ENCODE measurements around the gene XYLT2. TPM values are rescaled to one million over a fixed set of nuclear protein-coding genes. Genes with fewer than 3 reads are reported as not detected.
"Not testable (repeated sequence)": the region's sequence is repeated elsewhere in the genome, so short reads cannot be mapped to it uniquely, and the experiment has no call there.

The XYLT2 gene
- polyA plus RNA-seq, 3 donors = 25.3 to 30.3 (median 29.4) TPM

DNA sequence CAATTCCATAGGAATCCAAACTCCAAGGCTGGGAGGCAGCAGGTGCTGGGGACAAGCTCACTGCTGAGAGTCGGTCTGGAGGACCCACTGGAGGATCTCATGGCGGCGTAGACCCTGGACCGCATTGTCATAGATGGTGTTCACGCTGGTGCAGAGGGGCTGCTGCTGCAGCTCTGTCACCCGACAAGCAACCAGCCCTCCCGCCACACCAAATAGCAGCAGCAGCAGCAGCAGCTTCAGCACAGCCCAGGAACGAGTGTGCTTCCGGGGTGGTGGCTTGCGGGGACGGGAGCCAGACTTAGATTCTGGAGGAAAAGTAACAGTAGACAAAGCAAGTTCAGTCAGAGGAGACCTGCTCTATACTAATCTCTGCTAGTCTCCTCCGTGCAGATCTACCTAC lies 37.0 kb downstream of the XYLT2 start:
- no peak for DNase-seq

DNA sequence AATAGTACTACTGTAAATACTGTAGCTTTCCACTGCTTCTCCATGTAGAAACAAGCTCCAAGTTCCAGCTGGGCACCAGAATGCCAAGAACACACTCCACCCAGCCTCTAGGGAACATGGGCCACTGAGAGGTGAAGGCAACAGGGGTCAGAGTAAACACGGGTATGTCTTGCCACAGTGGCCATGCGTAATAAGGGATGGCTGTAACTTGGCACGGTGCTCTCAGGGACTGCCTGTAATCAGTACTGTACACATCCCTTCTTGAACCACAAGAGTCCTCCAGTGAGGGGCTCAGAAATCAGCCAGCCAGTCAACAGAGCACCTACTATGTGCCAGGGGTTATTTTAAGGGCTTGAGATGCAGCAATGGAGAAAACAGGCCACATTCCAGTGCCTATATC lies 40.6 kb downstream of the XYLT2 start:
- DNase-seq = no peak

DNA sequence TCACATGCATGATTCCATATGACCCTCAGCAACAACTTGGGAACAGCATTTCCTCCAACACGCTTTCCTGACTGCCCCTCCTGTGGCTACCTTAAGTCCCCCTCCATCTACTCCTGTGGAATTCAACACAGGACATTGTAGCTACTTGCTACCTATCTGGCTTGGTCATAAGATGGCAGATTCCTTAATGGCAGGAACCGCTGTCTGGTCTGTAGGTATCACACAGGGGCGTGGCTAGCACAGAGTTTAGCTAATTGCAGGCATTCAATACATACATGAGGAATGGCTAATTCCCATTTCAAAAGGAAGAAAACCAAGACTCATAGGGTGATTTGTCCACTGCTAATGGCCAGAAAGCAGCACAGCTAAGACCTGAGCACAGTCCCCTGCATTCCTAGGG lies 42.8 kb downstream of the XYLT2 start:
- DNase-seq = no peak

DNA sequence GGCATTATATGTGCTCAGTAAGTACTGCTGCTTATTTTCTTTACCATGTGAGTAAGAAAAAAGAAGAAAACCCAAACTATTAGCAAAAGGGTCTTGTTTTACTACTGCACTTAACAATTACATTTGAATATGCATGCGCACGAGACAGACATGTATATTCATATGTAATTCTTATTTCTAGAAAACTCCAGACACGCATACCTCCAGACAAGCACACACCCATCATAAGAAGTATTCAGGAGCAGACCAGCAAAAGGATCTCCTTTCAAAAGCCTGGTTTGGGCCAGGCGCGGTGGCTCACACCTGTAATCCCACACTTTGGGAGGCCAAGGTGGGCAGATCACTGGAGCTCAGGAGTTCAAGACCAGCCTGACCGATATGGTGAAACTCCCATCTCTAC lies 43.6 kb downstream of the XYLT2 start:
- no peak for DNase-seq

DNA sequence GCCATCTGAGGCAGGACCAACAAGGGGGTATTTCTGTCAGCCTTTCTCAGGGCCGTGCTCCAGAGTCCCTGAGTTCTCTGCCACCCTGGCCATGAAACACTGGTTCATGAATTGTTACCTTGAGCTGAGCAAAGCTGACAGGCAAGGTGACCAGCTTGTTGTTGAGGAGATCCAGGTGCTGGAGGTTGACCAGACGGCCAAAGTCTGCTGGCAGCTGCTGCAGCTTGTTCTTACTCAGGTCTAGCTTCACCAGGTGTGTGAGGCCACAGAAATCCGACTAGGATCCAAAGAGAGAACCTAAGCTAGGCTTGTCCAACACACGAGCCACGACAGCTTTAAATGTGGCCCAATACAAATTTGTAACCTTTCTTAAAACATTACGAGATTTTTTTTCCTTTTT lies 46.7 kb downstream of the XYLT2 start:
- DNase-seq = no peak

DNA sequence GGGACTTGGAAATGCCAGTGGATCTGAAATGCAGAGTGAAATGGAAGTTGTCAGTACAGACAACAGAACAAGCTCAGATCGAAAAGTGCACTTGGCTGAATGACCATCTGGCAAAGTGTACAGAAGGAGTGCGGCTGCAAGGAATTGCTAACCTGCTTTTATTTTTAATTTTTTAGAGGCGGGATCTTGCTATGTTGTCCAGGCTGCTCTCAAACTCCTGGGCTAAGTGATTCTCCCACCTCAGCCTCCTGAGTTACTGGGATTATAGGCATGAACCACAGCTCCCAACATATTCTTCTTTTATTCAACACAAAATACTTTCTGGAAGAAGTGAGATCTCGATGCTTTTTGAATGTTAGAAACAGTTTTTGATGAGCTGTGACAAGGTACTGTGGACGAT lies 47.8 kb downstream of the XYLT2 start:
- no peak for DNase-seq

DNA sequence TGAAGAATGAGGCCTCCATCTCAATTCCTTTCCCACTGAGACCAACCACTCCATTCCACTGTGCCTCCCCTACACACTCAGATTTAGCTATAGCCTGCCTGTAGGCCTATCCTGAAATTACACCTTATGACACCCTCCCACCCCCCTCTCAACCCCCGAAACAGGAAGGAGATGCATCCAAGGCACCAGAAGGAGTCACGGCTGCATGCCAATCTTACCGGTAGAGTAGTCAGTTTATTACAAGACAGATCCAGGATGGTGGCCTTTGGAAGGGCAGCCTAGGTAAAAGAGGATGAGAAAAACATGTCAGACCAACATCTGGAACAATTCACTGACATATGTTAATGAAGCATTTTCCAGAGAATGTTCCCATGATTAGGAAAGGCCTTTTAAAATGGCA lies 48.8 kb downstream of the XYLT2 start:
- DNase-seq = no peak

DNA sequence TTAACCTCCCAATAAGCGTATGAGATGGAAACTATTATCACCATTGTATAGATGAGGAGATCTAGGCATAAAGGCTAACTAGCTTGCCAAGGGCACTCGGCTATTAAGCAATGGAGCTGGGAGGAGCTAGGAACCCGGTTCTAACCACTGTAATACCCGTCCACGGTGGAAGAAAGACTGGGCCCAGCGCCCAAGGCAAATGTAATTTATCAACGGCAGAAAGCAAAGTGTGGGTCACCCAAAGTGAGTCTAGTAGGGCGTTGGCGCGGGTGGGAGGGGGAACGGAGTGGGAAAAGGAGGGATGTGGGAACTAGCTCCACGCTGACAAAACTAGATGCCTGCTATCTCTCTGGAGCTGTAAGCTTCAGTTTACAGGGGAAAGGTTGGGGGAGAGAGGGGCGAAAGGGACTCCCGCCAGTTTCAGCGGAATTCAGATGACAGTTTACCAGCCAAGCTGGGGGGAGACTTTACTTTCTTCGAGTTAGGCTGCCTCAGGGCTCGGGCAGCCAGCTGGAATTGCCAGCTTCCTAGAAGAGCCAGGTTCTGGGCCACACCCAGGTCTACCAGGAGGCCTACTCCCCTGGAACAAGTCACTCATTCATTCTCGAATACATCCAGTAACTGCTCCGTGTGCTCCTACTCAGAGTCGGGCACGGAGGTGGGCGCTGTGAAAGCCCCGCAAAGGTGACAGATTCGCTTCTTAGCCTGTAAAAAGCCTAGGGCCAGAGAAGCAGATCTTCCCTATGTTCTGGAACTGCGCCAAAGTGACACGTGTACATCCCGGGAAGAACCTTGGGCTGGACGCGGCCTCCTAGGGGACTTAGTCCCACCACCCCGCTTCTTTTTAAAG lies 50.6 kb downstream of the XYLT2 start:
- peak; percentile 21 for DNase-seq

DNA sequence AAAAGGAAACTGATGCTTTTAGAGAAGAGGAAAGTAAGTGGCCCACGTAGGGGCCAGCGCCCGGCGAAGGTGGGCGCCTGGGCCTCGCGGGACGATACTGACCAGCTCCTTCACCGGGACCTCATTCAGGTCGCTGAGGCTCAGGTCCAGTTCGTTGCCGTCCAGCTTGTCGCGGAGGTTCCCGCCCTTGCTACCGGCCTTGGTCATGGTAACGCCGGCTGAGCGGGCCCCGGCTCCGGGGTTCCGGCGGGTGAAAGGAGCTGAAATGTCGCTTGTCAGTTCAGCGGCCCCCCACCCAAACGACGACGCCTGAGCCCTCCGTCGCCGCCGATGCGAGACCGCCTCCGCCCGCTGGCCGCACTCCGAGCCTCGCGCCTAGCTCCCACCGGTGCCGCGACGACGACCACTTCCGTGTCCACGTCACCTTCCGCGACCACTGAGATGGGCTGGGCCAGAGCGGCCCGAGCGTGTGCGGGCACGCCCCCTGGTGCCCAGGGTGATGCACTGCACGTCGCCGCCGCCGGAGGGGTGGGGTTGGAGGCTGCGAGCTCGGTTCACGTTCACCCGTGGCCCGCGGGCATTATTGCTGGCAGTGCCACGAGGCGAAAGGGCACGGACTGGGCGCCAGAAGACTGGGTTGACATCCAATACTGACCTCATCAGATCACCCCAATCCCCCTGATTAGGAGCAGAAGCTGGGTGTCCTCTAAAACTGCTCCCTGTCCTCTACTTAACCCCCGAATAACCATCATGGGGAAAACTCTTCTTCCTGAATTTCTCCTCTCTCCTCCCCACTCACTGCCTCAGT lies 51.4 kb downstream of the XYLT2 start, which contains the start of gene LRRC59:
Gene LRRC59 (minus strand): TSS at position 413 of the 808 bp plus-strand sequence. CDS start 206 bp downstream, at position 207.
- peak; percentile 82 for DNase-seq

DNA sequence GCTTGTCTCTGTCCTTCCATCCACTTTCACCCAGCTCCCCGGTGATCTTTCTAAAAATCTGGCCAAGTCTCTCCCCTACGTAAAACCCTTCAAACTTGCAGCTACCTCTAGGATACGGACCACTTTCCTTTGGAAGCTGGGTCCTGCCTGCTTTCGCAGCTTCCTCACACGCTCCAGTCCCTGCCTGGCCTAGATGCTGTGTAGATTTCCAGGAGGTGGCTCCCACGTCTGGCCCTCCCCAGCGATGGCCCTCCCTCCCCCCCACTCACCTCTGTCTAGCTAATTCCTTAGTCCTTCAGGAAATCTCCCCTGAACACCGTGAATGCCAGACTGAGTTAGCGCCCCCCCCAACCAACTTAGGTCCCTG lies 52.0 kb downstream of the XYLT2 start:
- no peak for DNase-seq

DNA sequence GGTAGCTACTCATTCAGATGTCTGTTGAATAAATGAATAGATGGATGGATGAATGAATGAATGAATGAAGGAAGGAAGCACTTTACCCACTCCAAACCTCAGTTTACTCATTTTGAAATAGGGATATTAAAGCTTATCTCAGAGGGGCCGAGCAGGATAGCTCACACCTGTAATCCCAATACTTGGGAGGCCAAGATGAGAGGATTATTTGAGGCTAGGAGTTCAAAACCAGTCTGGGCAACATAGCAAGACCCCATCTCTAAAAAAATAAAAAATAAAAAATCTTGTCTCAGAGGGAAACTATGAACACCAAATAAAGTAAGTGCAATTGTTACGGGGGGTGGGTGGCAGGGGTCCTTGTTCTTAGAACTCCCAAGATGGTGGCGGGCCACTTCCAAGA lies 52.7 kb downstream of the XYLT2 start:
- not testable (repeated sequence) for DNase-seq

DNA sequence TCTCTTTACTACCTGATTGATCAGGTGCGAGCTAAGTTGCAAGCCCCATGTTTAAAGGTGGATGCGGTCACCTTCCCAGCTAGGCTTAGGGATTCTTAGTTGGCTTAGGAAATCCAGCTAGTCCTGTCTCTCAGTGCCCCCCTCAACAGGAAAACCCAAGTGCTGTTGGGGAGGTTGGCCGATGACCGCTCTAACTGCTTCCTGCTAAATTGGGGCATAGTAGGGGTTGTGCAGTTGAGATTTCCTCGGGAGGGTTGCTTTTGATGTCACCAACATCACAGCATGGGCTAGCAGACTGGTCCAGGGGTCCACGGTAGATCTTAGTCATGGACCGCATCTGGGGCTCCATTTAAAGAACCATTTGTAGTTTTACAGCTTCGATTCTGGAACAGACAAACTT lies 53.7 kb downstream of the XYLT2 start:
- DNase-seq = not testable (repeated sequence)

DNA sequence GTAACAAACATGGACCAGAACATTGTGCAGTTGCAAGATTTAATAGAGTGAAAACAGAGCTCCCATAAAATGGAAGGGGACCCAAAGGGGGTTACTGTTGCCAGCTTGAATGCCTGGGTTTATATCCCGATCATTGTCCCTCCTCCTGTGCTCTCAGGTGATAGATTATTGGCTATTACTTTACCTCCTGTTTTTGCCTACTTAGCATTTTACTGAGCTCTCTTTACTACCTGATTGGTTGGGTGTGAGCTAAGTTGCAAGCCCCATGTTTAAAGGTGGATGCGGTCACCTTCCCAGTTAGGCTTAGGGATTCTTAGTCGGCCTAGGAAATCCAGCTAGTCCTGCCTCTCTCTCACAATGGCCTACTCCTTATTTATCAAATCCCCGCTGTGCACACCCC lies 59.4 kb downstream of the XYLT2 start:
- DNase-seq = not testable (repeated sequence)

DNA sequence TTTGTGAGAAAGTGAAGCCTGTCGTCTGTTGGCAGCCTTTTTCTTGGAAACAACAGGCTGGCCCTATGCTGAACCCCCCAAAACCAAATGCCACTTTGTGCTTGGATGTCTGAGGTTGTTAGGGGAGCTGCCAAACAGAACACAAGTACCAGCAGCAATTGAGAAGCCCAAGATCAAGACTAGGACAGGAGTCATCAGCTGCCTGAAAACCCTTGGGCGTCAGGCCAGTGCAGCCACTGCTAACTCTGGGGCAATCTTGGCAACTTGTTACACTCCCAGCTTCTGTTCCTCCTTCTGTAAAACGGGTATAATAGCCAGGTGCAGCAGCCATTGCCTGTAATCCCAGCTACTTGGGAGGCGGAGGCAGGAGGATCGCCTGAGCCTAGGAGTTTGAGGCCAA lies 60.7 kb downstream of the XYLT2 start:
- no peak for DNase-seq

DNA sequence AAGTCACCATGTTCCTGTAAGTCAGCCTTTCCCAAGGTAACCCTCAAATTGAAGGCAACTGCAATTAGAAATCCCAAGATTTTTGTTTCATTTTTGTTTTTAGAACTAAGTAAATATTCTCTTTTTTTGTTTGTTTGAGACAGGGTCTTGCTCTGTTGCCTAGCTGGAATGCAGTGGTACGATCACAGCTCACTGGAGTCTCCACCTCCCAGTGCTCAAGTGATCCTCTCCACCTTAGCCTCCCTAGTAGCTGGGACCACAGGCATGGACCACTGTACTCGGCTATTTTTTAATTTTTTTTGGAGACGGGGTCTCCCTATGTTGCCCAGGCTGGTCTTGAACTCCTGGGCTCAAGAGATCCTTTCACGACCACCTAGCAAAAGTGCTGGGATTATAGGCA lies 62.0 kb downstream of the XYLT2 start:
- DNase-seq = no peak

Other genes starting within 250 kb of the XYLT2 start
- gene SAMD14, start 216.0 kb upstream of the XYLT2 start, polyA plus RNA-seq (ENCODE audit: insufficient read length in 3 of 3) = 10 to 100 TPM; 14.8 to 18.7 (median 17.9) TPM
- 10 to 100 TPM; 47.5 to 56.9 (median 49.6) TPM for gene PPP1R9B, start 195.4 kb upstream of the XYLT2 start, polyA plus RNA-seq (ENCODE audit: insufficient read length in 3 of 3)
- 1 to 10 TPM; 1.3 to 1.7 (median 1.5) TPM for gene SGCA, start 180.1 kb upstream of the XYLT2 start, polyA plus RNA-seq (ENCODE audit: insufficient read length in 3 of 3)
- gene COL1A1, start 144.5 kb upstream of the XYLT2 start, polyA plus RNA-seq (ENCODE audit: insufficient read length in 3 of 3) = 100 to 1,000 TPM; 388 to 763 (median 498) TPM
- 1 to 10 TPM; 1.9 to 3.2 (median 3.2) TPM for gene TMEM92, start 71.7 kb upstream of the XYLT2 start, polyA plus RNA-seq (ENCODE audit: insufficient read length in 3 of 3)
- gene MRPL27, start 27.1 kb downstream of the XYLT2 start, polyA plus RNA-seq (ENCODE audit: insufficient read length in 3 of 3) = 10 to 100 TPM; 75.4 to 81.2 (median 80.8) TPM
- 10 to 100 TPM in 1 of 3 donors, 1 to 10 TPM in 2; 7.7 to 11.9 (median 9.0) TPM for gene EME1, start 27.1 kb downstream of the XYLT2 start, polyA plus RNA-seq (ENCODE audit: insufficient read length in 3 of 3)
- 10 to 100 TPM; 56.7 to 67.6 (median 61.0) TPM for gene LRRC59, start 51.4 kb downstream of the XYLT2 start, polyA plus RNA-seq (ENCODE audit: insufficient read length in 3 of 3)
- gene ACSF2, start 80.1 kb downstream of the XYLT2 start, polyA plus RNA-seq (ENCODE audit: insufficient read length in 3 of 3) = 100 to 1,000 TPM; 105 to 121 (median 111) TPM
- 1 to 10 TPM; 2.0 to 4.0 (median 3.6) TPM for gene CHAD, start 122.8 kb downstream of the XYLT2 start, polyA plus RNA-seq (ENCODE audit: insufficient read length in 3 of 3)
- 10 to 100 TPM; 52.7 to 62.3 (median 58.9) TPM for gene RSAD1, start 132.7 kb downstream of the XYLT2 start, polyA plus RNA-seq (ENCODE audit: insufficient read length in 3 of 3)
- gene MYCBPAP, start 162.3 kb downstream of the XYLT2 start, polyA plus RNA-seq (ENCODE audit: insufficient read length in 3 of 3) = 1 to 10 TPM; 1.4 to 2.4 (median 2.3) TPM
- 10 to 100 TPM; 15.4 to 16.8 (median 16.2) TPM for gene EPN3, start 186.6 kb downstream of the XYLT2 start, polyA plus RNA-seq (ENCODE audit: insufficient read length in 3 of 3)
- gene SPATA20, start 201.0 kb downstream of the XYLT2 start, polyA plus RNA-seq (ENCODE audit: insufficient read length in 3 of 3) = 10 to 100 TPM; 46.1 to 67.4 (median 62.3) TPM
- 1 to 10 TPM; 6.3 to 8.1 (median 7.7) TPM for gene CACNA1G, start 214.6 kb downstream of the XYLT2 start, polyA plus RNA-seq (ENCODE audit: insufficient read length in 3 of 3)

Measured in renal pelvis (tissue), 4 donors.